ENCODE results near the gene MIGA2.

MIGA2 gene

GRCh38 chr9:129007766-129008468 lies 28.5 kb upstream of the MIGA2 start:
- H3K27me3 ChIP-seq (ENCODE audit: control insufficient read depth, insufficient read depth, low read length), result no peaks in the 10 kb centered on the region
- H2AFZ ChIP-seq, result no peak overlapping the region
- H3K4me3 ChIP-seq (ENCODE audit: low read depth, low read length), result no peak overlapping the region
- H3K4me1 ChIP-seq, result no peaks in the 10 kb centered on the region
- H3K4me2 ChIP-seq (ENCODE audit: low read length), result no peak overlapping the region
- no peak overlapping the region for H3K9ac ChIP-seq
- H3K36me3 ChIP-seq (ENCODE audit: control insufficient read depth, insufficient read depth, low read length), result no peaks in the 10 kb centered on the region
- TF ChIP-seq, protein P1, sequence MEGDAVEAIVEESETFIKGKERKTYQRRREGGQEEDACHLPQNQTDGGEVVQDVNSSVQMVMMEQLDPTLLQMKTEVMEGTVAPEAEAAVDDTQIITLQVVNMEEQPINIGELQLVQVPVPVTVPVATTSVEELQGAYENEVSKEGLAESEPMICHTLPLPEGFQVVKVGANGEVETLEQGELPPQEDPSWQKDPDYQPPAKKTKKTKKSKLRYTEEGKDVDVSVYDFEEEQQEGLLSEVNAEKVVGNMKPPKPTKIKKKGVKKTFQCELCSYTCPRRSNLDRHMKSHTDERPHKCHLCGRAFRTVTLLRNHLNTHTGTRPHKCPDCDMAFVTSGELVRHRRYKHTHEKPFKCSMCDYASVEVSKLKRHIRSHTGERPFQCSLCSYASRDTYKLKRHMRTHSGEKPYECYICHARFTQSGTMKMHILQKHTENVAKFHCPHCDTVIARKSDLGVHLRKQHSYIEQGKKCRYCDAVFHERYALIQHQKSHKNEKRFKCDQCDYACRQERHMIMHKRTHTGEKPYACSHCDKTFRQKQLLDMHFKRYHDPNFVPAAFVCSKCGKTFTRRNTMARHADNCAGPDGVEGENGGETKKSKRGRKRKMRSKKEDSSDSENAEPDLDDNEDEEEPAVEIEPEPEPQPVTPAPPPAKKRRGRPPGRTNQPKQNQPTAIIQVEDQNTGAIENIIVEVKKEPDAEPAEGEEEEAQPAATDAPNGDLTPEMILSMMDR (IDR thresholded peaks at IDR 0.05), result no peak
- no peaks in the 10 kb centered on the region for H3K9me3 ChIP-seq (ENCODE audit: control insufficient read depth, low read length)
- no peak overlapping the region for H3K27ac ChIP-seq
- peaks cover 3% of the 10 kb centered on the region for H3K79me2 ChIP-seq

- Histone ChIP-seq H2AFZ (no peak overlapping the region), H3K79me2 (peaks cover 5% of the 10 kb centered on the region), H3K9me3 (ENCODE audit: control insufficient read depth, low read length) (no peaks in the 10 kb centered on the region), H3K4me2 (ENCODE audit: low read length) (no peak overlapping the region), H3K9ac (no peak overlapping the region), H3K27me3 (ENCODE audit: control insufficient read depth, insufficient read depth, low read length) (no peaks in the 10 kb centered on the region), H3K36me3 (ENCODE audit: control insufficient read depth, insufficient read depth, low read length) (no peaks in the 10 kb centered on the region), H3K4me3 (ENCODE audit: low read depth, low read length) (no peak overlapping the region), H3K4me1 (no peaks in the 10 kb centered on the region), H3K27ac (no peak overlapping the region)
- TF ChIP-seq, protein P1 (IDR thresholded peaks at IDR 0.05), result no peak
These were observed 27.9 kb upstream of the MIGA2 start for GRCh38 chr9:129008469-129008965.

GRCh38 chr9:129008986-129009583 lies 27.3 kb upstream of the MIGA2 start:
- H3K4me2 ChIP-seq (ENCODE audit: low read length), result no peak overlapping the region
- peaks cover 6% of the 10 kb centered on the region for H3K79me2 ChIP-seq
- TF ChIP-seq, protein P1 (IDR thresholded peaks at IDR 0.05), result no peak
- no peaks in the 10 kb centered on the region for H3K27me3 ChIP-seq (ENCODE audit: control insufficient read depth, insufficient read depth, low read length)
- H3K9me3 ChIP-seq (ENCODE audit: control insufficient read depth, low read length), result no peaks in the 10 kb centered on the region
- no peaks in the 10 kb centered on the region for H3K4me1 ChIP-seq
- no peaks in the 10 kb centered on the region for H3K36me3 ChIP-seq (ENCODE audit: control insufficient read depth, insufficient read depth, low read length)
- no peak overlapping the region for H2AFZ ChIP-seq
- H3K4me3 ChIP-seq (ENCODE audit: low read depth, low read length), result no peak overlapping the region
- H3K9ac ChIP-seq, result no peak overlapping the region
- H3K27ac ChIP-seq, result no peak overlapping the region

GRCh38 chr9:129009584-129010141 lies 26.8 kb upstream of the MIGA2 start:
- Histone ChIP-seq H3K4me1 (no peaks in the 10 kb centered on the region), H3K36me3 (ENCODE audit: control insufficient read depth, insufficient read depth, low read length) (no peaks in the 10 kb centered on the region), H3K79me2 (peaks cover 11% of the 10 kb centered on the region), H3K27me3 (ENCODE audit: control insufficient read depth, insufficient read depth, low read length) (no peaks in the 10 kb centered on the region), H3K4me2 (ENCODE audit: low read length) (no peak overlapping the region), H3K9me3 (ENCODE audit: control insufficient read depth, low read length) (no peaks in the 10 kb centered on the region), H3K9ac (no peak overlapping the region), H3K27ac (no peak overlapping the region), H2AFZ (no peak overlapping the region), H3K4me3 (ENCODE audit: low read depth, low read length) (no peak overlapping the region)
- TF ChIP-seq, protein P1 (IDR thresholded peaks at IDR 0.05), result no peak
